ENCODE results near the gene AIF1L. TPM values are rescaled to one million over a fixed set of nuclear protein-coding genes. Genes with fewer than 3 reads are reported as not detected.

Gene AIF1L
- total and polyA plus RNA-seq, 2 of the 4 experiments (the other 2 are of a cell fraction) = 0.18 to 0.19 TPM

DNA sequence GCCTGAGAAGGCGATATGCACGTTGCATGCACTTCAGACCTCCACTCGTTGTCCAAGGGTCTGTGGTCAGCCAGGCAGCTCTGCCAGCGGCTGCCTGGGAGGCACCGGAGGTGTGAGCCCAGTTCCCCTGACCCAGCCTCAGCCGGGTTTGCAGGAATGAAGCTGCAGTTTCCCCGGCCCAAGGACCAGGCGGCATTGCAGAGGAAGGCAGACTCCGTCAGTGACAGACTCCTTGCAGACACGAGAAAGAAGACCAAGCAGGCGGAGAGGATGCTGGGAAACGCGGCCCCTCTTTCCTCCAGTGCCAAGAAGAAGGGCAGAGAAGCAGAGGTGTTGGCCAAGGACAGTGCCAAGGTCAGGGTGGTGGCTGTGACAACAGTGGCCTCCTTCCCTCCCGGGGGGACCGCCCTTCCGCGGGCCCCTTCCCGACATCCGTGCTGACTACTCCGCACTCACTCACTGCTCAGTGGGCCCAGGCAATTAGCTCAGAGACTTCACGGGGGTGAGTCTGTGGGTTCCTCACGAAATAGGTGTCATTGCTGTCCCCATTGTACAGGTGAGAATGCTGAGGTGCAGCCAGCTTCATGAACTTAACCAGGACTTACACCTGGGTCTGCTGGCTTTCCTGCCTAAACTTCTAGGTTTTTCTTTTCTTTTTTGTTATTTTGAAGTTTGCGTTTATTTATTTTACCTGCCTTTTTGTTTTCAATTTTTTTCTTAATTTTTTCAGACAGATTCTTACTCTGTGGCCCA, 10.8 kb upstream of the AIF1L start:
- no peak overlapping the region for H3K4me2 ChIP-seq (ENCODE audit: low read depth, low read length)
- no peak overlapping the region for H3K27ac ChIP-seq (ENCODE audit: insufficient read depth, low read length)
- ChIA-PET CTCF (interaction anchor here (0.6 kb wide), 1 partner anchor 48 kb away, joined by 3 read pairs; no protein-coding TSS in a partner anchor), POLR2A (ENCODE audit: unreplicated experiment) (no interaction called here)
- no peak overlapping the region for H3K56ac ChIP-seq (ENCODE audit: extremely low read depth, insufficient read depth, low read length)
- H2BK20ac ChIP-seq (ENCODE audit: low read depth, low read length) = no peak overlapping the region
- no peaks in the 10 kb centered on the region for H3K79me1 ChIP-seq (ENCODE audit: low read depth in 1 of 2, low read length in 2 of 2)
- no peak overlapping the region for H4K8ac ChIP-seq (ENCODE audit: low read depth in 2 of 2, low read length in 2 of 2)
- no peak overlapping the region for H4K91ac ChIP-seq (ENCODE audit: insufficient read depth, low read depth, low read length)
- DNase-seq (no peak), ATAC-seq (ENCODE audit: low read depth) (no peak)
- H4K5ac ChIP-seq (ENCODE audit: low read depth, low read length) = no peak overlapping the region
- H2AK9ac ChIP-seq (replicated peaks; ENCODE audit: low read depth, low read length, poor library complexity) = no peak overlapping the region
- H3K27me3 ChIP-seq (ENCODE audit: control insufficient read depth, insufficient read depth, low read length) = peaks cover 48% of the 10 kb centered on the region
- no peaks in the 10 kb centered on the region for H3K4me1 ChIP-seq (ENCODE audit: control insufficient read depth, insufficient read depth, low read length)
- H3K14ac ChIP-seq (replicated peaks; ENCODE audit: low read depth, low read length) = no peak overlapping the region
- H4K20me1 ChIP-seq (ENCODE audit: insufficient read depth, low read length) = no peaks in the 10 kb centered on the region
- WGBS, 2 experiments (ENCODE audit: extremely low coverage in 2 of 2, insufficient read length in 1 of 2) = 81% methylated on average over 8 of the region's 23 CpGs; no CpG with 5 or more reads in 1 of the 2 experiments
- no peaks in the 10 kb centered on the region for H3K9me3 ChIP-seq (ENCODE audit: control insufficient read depth, insufficient read depth, low read length)
- no peak overlapping the region for H3K4ac ChIP-seq (ENCODE audit: low read depth, low read length)
- H3K9me1 ChIP-seq (ENCODE audit: insufficient read depth, low read length) = no peaks in the 10 kb centered on the region
- no peak overlapping the region for H2AFZ ChIP-seq (replicated peaks; ENCODE audit: low read length, poor library complexity)
- dilution Hi-C loops (cut with HindIII; ENCODE audit: low sequenced_read_pairs, unreplicated experiment) (no loop called here), in situ Hi-C loops (cut with MboI; ENCODE audit: low sequenced_read_pairs) (no loop called here), intact Hi-C loops (cut with micrococcal nuclease) (no loop called here)
- no peak overlapping the region for H3K9ac ChIP-seq (ENCODE audit: low read depth, low read length)
- no peak overlapping the region for H2BK15ac ChIP-seq (ENCODE audit: low read depth, low read length)
- H3K4me3 ChIP-seq (ENCODE audit: insufficient read depth, low read depth, low read length) = no peak overlapping the region
- no peak overlapping the region for H3K18ac ChIP-seq (ENCODE audit: low read depth, low read length)
- BruUV-seq (replicated peaks) = no TSS peak
- no peaks in the 10 kb centered on the region for H3K36me3 ChIP-seq (ENCODE audit: control insufficient read depth, insufficient read depth, low read length)
- H3K23ac ChIP-seq (ENCODE audit: low read depth, low read length) = no peak overlapping the region
- TF ChIP-seq MAFK (IDR thresholded peaks at IDR 0.05; ENCODE audit: low read depth, low read length) (no peak), POLR2A (IDR thresholded peaks at IDR 0.05; ENCODE audit: low read depth, low read length) (no peak), MAZ (IDR thresholded peaks at IDR 0.05; ENCODE audit: borderline replicate concordance, low read depth, low read length) (no peak), FOS (IDR thresholded peaks at IDR 0.05; ENCODE audit: low read depth, low read length) (no peak), CEBPB (IDR thresholded peaks at IDR 0.05; ENCODE audit: low read depth, low read length) (no peak), RCOR1 (IDR thresholded peaks at IDR 0.05; ENCODE audit: insufficient replicate concordance, low read length) (no peak), RAD21 (IDR thresholded peaks at IDR 0.05; ENCODE audit: low read length) (no peak), NFE2L2 (IDR thresholded peaks at IDR 0.05; ENCODE audit: low read depth, low read length) (no peak), BHLHE40 (IDR thresholded peaks at IDR 0.05; ENCODE audit: low read depth, low read length) (no peak), SMC3 (IDR thresholded peaks at IDR 0.05; ENCODE audit: low read depth, low read length) (no peak), USF2 (IDR thresholded peaks at IDR 0.05; ENCODE audit: low read depth, low read length) (no peak), CHD1 (IDR thresholded peaks at IDR 0.05; ENCODE audit: low read depth, low read length) (no peak), MXI1 (IDR thresholded peaks at IDR 0.05; ENCODE audit: borderline replicate concordance, low read depth, low read length) (no peak), ELK1 (IDR thresholded peaks at IDR 0.05; ENCODE audit: borderline replicate concordance, low read depth, low read length) (no peak), RFX5 (IDR thresholded peaks at IDR 0.05; ENCODE audit: low read depth, low read length) (no peak)
- TF ChIP-seq, protein P1, sequence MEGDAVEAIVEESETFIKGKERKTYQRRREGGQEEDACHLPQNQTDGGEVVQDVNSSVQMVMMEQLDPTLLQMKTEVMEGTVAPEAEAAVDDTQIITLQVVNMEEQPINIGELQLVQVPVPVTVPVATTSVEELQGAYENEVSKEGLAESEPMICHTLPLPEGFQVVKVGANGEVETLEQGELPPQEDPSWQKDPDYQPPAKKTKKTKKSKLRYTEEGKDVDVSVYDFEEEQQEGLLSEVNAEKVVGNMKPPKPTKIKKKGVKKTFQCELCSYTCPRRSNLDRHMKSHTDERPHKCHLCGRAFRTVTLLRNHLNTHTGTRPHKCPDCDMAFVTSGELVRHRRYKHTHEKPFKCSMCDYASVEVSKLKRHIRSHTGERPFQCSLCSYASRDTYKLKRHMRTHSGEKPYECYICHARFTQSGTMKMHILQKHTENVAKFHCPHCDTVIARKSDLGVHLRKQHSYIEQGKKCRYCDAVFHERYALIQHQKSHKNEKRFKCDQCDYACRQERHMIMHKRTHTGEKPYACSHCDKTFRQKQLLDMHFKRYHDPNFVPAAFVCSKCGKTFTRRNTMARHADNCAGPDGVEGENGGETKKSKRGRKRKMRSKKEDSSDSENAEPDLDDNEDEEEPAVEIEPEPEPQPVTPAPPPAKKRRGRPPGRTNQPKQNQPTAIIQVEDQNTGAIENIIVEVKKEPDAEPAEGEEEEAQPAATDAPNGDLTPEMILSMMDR (conservative IDR thresholded peaks at IDR 0.05; ENCODE audit: low read depth, low read length) = no peak
- H2AK5ac ChIP-seq (ENCODE audit: low read depth, low read length) = no peak overlapping the region
- no peak overlapping the region for H2BK120ac ChIP-seq (ENCODE audit: low read depth, low read length)
- no peak overlapping the region for H2BK5ac ChIP-seq (ENCODE audit: low read depth, low read length, poor library complexity, severe bottlenecking)

Measured in IMR-90 (cell line).